Lung (tissue), 12 donors: ENCODE data around the gene RASL12. TPM values are rescaled to one million over a fixed set of nuclear protein-coding genes. Genes with fewer than 3 reads are reported as not detected.
"Not testable (repeated sequence)": the region's sequence is repeated elsewhere in the genome, so short reads cannot be mapped to it uniquely, and the experiment has no call there.

ENCODE experiments used
- ATAC-seq: fragments of 200-7000 bp; cut with Tn5 transposase; one replicate; pipeline ENCODE4 v1.9.1; 2020; ENCODE audit warnings: moderate number of reproducible peaks; ENCODE audit not compliant: insufficient read depth, low FRiP score
- DNase-seq, 3 donors: peaks; one replicate each; pipeline ENCODE4 v3.0.0-alpha.2; 2013 to 2017
- H3K27ac ChIP-seq, 2 donors: one replicate each; pipeline ENCODE4 v1.5.1; 2013; ENCODE audit warnings: mild to moderate bottlenecking in 2 of 2, moderate library complexity in 2 of 2, control low read depth in 1 of 2, inconsistent platforms in 1 of 2, low read depth in 1 of 2, low read length in 1 of 2
- H3K27me3 ChIP-seq, 3 donors: one replicate each; pipeline ENCODE4 v1.5.1; 2013; ENCODE audit warnings: low read length in 2 of 3; ENCODE audit not compliant: control insufficient read depth in 3 of 3, insufficient read depth in 3 of 3
- H3K36me3 ChIP-seq, 4 donors: one replicate each; pipeline ENCODE4 v1.5.1; 2013; ENCODE audit warnings: low read length in 4 of 4, mild to moderate bottlenecking in 1 of 4, moderate library complexity in 1 of 4; ENCODE audit not compliant: control insufficient read depth in 4 of 4, insufficient read depth in 4 of 4
- H3K4me1 ChIP-seq, 5 donors: one replicate each; pipeline ENCODE4 v1.5.1; 2013; ENCODE audit warnings: low read length in 5 of 5, mild to moderate bottlenecking in 2 of 5, moderate library complexity in 1 of 5; ENCODE audit not compliant: control insufficient read depth in 5 of 5, insufficient read depth in 5 of 5
- H3K4me3 ChIP-seq: one replicate; pipeline ENCODE4 v1.5.1; 2013; ENCODE audit warnings: mild to moderate bottlenecking, control low read depth, moderate library complexity
- H3K9ac ChIP-seq, 2 donors: one replicate each; pipeline ENCODE4 v1.5.1; 2013; ENCODE audit warnings: low read length in 2 of 2, control low read depth in 1 of 2; ENCODE audit not compliant: insufficient read depth in 1 of 2
- H3K9me3 ChIP-seq, 4 donors: one replicate each; pipeline ENCODE4 v1.5.1; 2013; ENCODE audit warnings: low read length in 3 of 4, mild to moderate bottlenecking in 1 of 4, moderate library complexity in 1 of 4; ENCODE audit not compliant: control insufficient read depth in 4 of 4, insufficient read depth in 3 of 4
- CTCF ChIP-seq: IDR thresholded peaks from 2 replicates; pipeline ENCODE4 v1.5.1; 2012; ENCODE audit warnings: mild to moderate bottlenecking; ENCODE audit errors: control extremely low read depth, extremely low read depth
- WGBS, 2 donors: extraction: QIAGEN DNeasy Blood & Tissue Kit; methylation state at CpG; one replicate each; pipeline ENCODE4 v1.1.7; 2013; 5-methylcytosine and 5-hydroxymethylcytosine counted together
- polyA plus RNA-seq, 2 donors: library from polyadenylated mRNA; stranded (reverse); fragments of 200-250 nt; gene quantifications; one replicate each; pipeline ENCODE4 v1.2.1, GENCODE V29; 2013
- total RNA-seq, 2 donors: library from RNA; depleted of rRNA in 1 of 2; stranded (reverse); fragments of >200 nt in 1 of 2; gene quantifications; one replicate each; pipeline ENCODE4 v1.2.1, GENCODE V29; 2014 to 2021
- donor health status: control.
- donor health status: control.
- donor health status: Bipolar disorder and iron deficiency.
- donor health status: healthy.
- donor health status: DM: yes; HTN: yes; CAD: no.

The RASL12 gene
- total and polyA plus RNA-seq, 4 donors = 13.8 to 75.7 (median 23.2) TPM

- WGBS, 2 donors = 64 to 67% methylated on average over 1 of the region's 1 CpG
- H3K27ac ChIP-seq = no peak overlapping the region
- H3K4me1 ChIP-seq = peaks cover 5 to 15% (median 7%) of the 10 kb centered on the region in 5 donors
- TF ChIP-seq CTCF = no peak
- no peaks in the 10 kb centered on the region for H3K27me3 ChIP-seq
- no peaks in the 10 kb centered on the region for H3K9me3 ChIP-seq
- H3K9ac ChIP-seq = no peak overlapping the region
- H3K36me3 ChIP-seq = peaks cover 0 to 16% (median 13%) of the 10 kb centered on the region in 4 donors
- ATAC-seq (no peak), DNase-seq (no peak)
- no peak overlapping the region for H3K4me3 ChIP-seq
These were observed 40.2 kb downstream of the RASL12 start for GRCh38 chr15:65027593-65027992.

- Histone ChIP-seq H3K9me3 (no peaks in the 10 kb centered on the region), H3K4me3 (no peak overlapping the region), H3K27me3 (no peaks in the 10 kb centered on the region), H3K36me3 (peaks cover 0 to 19% (median 13%) of the 10 kb centered on the region in 4 donors), H3K4me1 (peaks cover 5 to 12% (median 7%) of the 10 kb centered on the region in 5 donors), H3K9ac (no peak overlapping the region), H3K27ac (no peak overlapping the region)
- no peak for DNase-seq
- ATAC-seq = no peak
- no peak for TF ChIP-seq CTCF
- 90 to 92% methylated on average over 6 of the region's 6 CpGs for WGBS, 2 donors
These were observed 41.0 kb downstream of the RASL12 start for GRCh38 chr15:65026756-65027155.

GRCh38 chr15:65021488-65021887 is 46.3 kb downstream of the RASL12 start:
- peaks cover 2 to 45% (median 22%) of the 10 kb centered on the region in 4 donors for H3K36me3 ChIP-seq
- DNase-seq = no peak
- no peak for ATAC-seq
- no peak for TF ChIP-seq CTCF
- no peak overlapping the region for H3K9ac ChIP-seq
- no peaks in the 10 kb centered on the region for H3K4me1 ChIP-seq
- H3K4me3 ChIP-seq = no peak overlapping the region
- H3K27ac ChIP-seq = no peak overlapping the region
- no peaks in the 10 kb centered on the region for H3K27me3 ChIP-seq
- no peaks in the 10 kb centered on the region for H3K9me3 ChIP-seq

- Histone ChIP-seq H3K9me3 (no peaks in the 10 kb centered on the region), H3K27me3 (no peaks in the 10 kb centered on the region), H3K27ac (no peak overlapping the region), H3K4me1 (no peaks in the 10 kb centered on the region), H3K36me3 (peaks cover 4 to 47% (median 20%) of the 10 kb centered on the region in 4 donors), H3K9ac (no peak overlapping the region), H3K4me3 (no peak overlapping the region)
- 82 to 100% methylated on average over 1 of the region's 1 CpG for WGBS, 2 donors
- ATAC-seq (no peak), DNase-seq (no peak)
- no peak for TF ChIP-seq CTCF
These were observed 47.4 kb downstream of the RASL12 start for GRCh38 chr15:65020419-65020818.

- DNase-seq, H3K9me3 ChIP-seq, H3K9ac ChIP-seq, H3K27me3 ChIP-seq, H3K4me3 ChIP-seq, ATAC-seq, H3K27ac ChIP-seq, H3K4me1 ChIP-seq: not testable (repeated sequence)
- peaks cover 9 to 48% (median 28%) of the 10 kb centered on the region in 4 donors for H3K36me3 ChIP-seq
- WGBS, 2 donors = 79 to 90% methylated on average over 4 of the region's 4 CpGs
These were observed 56.6 kb downstream of the RASL12 start for GRCh38 chr15:65011198-65011597.
